ENCODE data around the gene CDK17.

The CDK17 gene

GRCh38 chr12:96257550-96258103 lies 142.6 kb downstream of the CDK17 start:
- DNase-seq, result no peak

GRCh38 chr12:96256672-96257361 lies 143.4 kb downstream of the CDK17 start:
- DNase-seq, result no peak

- DNase-seq, result no peak
Observed at GRCh38 chr12:96255077-96255476, 145.2 kb downstream of the CDK17 start.

GRCh38 chr12:96250119-96250685 lies 150.0 kb downstream of the CDK17 start:
- DNase-seq, result no peak

GRCh38 chr12:96249196-96250118 lies 150.8 kb downstream of the CDK17 start:
- no peak for DNase-seq

- DNase-seq, result no peak
Observed at GRCh38 chr12:96248136-96248931, 151.9 kb downstream of the CDK17 start.

GRCh38 chr12:96247563-96247962 lies 152.7 kb downstream of the CDK17 start:
- no peak for DNase-seq

- no peak for DNase-seq
Observed at GRCh38 chr12:96246926-96247505, 153.2 kb downstream of the CDK17 start.

- no peak for DNase-seq
Observed at GRCh38 chr12:96244826-96245225, 155.4 kb downstream of the CDK17 start.

GRCh38 chr12:96242597-96242996 lies 157.6 kb downstream of the CDK17 start:
- DNase-seq, result no peak

- DNase-seq, result no peak
Observed at GRCh38 chr12:96241846-96242256, 158.4 kb downstream of the CDK17 start.

GRCh38 chr12:96241431-96241830 lies 158.8 kb downstream of the CDK17 start:
- no peak for DNase-seq

- DNase-seq, result no peak
Observed at GRCh38 chr12:96240656-96241055, 159.6 kb downstream of the CDK17 start.

GRCh38 chr12:96239711-96240635 lies 160.3 kb downstream of the CDK17 start:
- DNase-seq, result no peak

- DNase-seq, result no peak
Observed at GRCh38 chr12:96238336-96239047, 161.7 kb downstream of the CDK17 start.

GRCh38 chr12:96237465-96238077 lies 162.7 kb downstream of the CDK17 start:
- no peak for DNase-seq

GRCh38 chr12:96237035-96237434 lies 163.2 kb downstream of the CDK17 start:
- no peak for DNase-seq

GRCh38 chr12:96236221-96236822 lies 163.9 kb downstream of the CDK17 start:
- DNase-seq, result no peak

GRCh38 chr12:96235484-96235826 lies 164.8 kb downstream of the CDK17 start:
- DNase-seq, result no peak

Measured in NCI-H2029 treated with DMSO at 0.1 percent for 48 hours (cell line).